Smooth muscle cell (in vitro differentiated cells): ENCODE results near the gene NID1. TPM values are rescaled to one million over a fixed set of nuclear protein-coding genes. Genes with fewer than 3 reads are reported as not detected.

Source experiments
- DNase-seq: peaks from one replicate; lab custom pipeline; 2025; ENCODE audit not compliant: unreplicated experiment; lab: John Stamatoyannopoulos, UW
- H2AFZ ChIP-seq: fragments of 200-600 bp; sonication (generic); 2 replicates; pipeline ENCODE4 v1.6.0; 2016; ENCODE audit warnings: antibody characterized with exemption, low read depth, mild to moderate bottlenecking
- H3F3A ChIP-seq: fragments of 200-600 bp; sonication (generic); 2 replicates; pipeline ENCODE4 v1.6.0; 2017; ENCODE audit warnings: antibody characterized with exemption, low read depth
- H3K27ac ChIP-seq: fragments of 200-600 bp; sonication (generic); 2 replicates; pipeline ENCODE4 v1.5.1; 2016; ENCODE audit warnings: low read depth, mild to moderate bottlenecking
- H3K27me3 ChIP-seq: fragments of 200-600 bp; sonication (generic); 2 replicates; pipeline ENCODE4 v1.6.1; 2016; ENCODE audit warnings: low read depth, mild to moderate bottlenecking
- H3K36me3 ChIP-seq: fragments of 200-600 bp; sonication (generic); 2 replicates; pipeline ENCODE4 v1.5.1; 2016; ENCODE audit warnings: low read depth
- H3K4me1 ChIP-seq: fragments of 200-600 bp; sonication (generic); 2 replicates; pipeline ENCODE4 v1.5.1; 2016; ENCODE audit warnings: low read depth
- H3K4me2 ChIP-seq: fragments of 200-600 bp; sonication (generic); 2 replicates; pipeline ENCODE4 v1.6.0; 2016; ENCODE audit warnings: mild to moderate bottlenecking
- H3K4me3 ChIP-seq: fragments of 200-600 bp; sonication (generic); 2 replicates; pipeline ENCODE4 v1.5.1; 2016; ENCODE audit warnings: mild to moderate bottlenecking
- H3K79me2 ChIP-seq: fragments of 200-600 bp; sonication (generic); 2 replicates; pipeline ENCODE4 v1.6.0; 2016; ENCODE audit warnings: low read depth, mild to moderate bottlenecking
- H3K9ac ChIP-seq: fragments of 200-600 bp; sonication (generic); 2 replicates; pipeline ENCODE4 v1.6.0; 2016; ENCODE audit warnings: low read depth
- H3K9me3 ChIP-seq: fragments of 200-600 bp; sonication (generic); replicated peaks from 2 replicates; pipeline ENCODE4 v1.5.1; 2016; ENCODE audit warnings: low read depth
- H4K20me1 ChIP-seq: fragments of 200-600 bp; sonication (generic); 2 replicates; pipeline ENCODE4 v1.6.0; 2016; ENCODE audit warnings: low read depth
- CTCF ChIP-seq: fragments of 200-600 bp; sonication (generic); IDR thresholded peaks from 2 replicates; pipeline ENCODE4 v1.5.1; 2017; ENCODE audit warnings: borderline replicate concordance, mild to moderate bottlenecking, antibody characterized with exemption; ENCODE audit not compliant: insufficient read depth, poor library complexity, severe bottlenecking
- WGBS: methylation state at CpG from one replicate; pipeline ENCODE4 v1.1.7; 2016; ENCODE audit warnings: low lambda C conversion rate; 5-methylcytosine and 5-hydroxymethylcytosine counted together
- polyA plus RNA-seq: library from polyadenylated mRNA; unstranded; fragments of >200 nt; fragmentation: Nextera tagmentation; extraction: Ambion mirVana; gene quantifications from 2 replicates; pipeline ENCODE4 v1.2.1, GENCODE V29; 2016
- total RNA-seq: library from RNA; depleted of rRNA; stranded (reverse); fragments of >200 nt; gene quantifications from 2 replicates; pipeline ENCODE4 v1.2.3, GENCODE V29; 2014

Gene NID1
- total and polyA plus RNA-seq, 2 experiments from 2014 or later = 52.9 to 74.1 TPM

- no peaks in the 10 kb centered on the region for H4K20me1 ChIP-seq
- DNase-seq = no peak
- H3K4me3 ChIP-seq = no peak overlapping the region
- no peak overlapping the region for H2AFZ ChIP-seq
- TF ChIP-seq CTCF = no peak
- no peaks in the 10 kb centered on the region for H3K79me2 ChIP-seq
- no peak overlapping the region for H3K27ac ChIP-seq
- 91% methylated on average over 4 of the region's 4 CpGs for WGBS
- H3K9ac ChIP-seq = no peak overlapping the region
- no peaks in the 10 kb centered on the region for H3F3A ChIP-seq
- no peaks in the 10 kb centered on the region for H3K27me3 ChIP-seq
- no peak overlapping the region for H3K4me2 ChIP-seq
- H3K9me3 ChIP-seq = no peaks in the 10 kb centered on the region
- no peaks in the 10 kb centered on the region for H3K36me3 ChIP-seq
- H3K4me1 ChIP-seq = no peaks in the 10 kb centered on the region
Measured at GRCh38 chr1:235960809-235961208, 104.1 kb downstream of the NID1 start.

DNA sequence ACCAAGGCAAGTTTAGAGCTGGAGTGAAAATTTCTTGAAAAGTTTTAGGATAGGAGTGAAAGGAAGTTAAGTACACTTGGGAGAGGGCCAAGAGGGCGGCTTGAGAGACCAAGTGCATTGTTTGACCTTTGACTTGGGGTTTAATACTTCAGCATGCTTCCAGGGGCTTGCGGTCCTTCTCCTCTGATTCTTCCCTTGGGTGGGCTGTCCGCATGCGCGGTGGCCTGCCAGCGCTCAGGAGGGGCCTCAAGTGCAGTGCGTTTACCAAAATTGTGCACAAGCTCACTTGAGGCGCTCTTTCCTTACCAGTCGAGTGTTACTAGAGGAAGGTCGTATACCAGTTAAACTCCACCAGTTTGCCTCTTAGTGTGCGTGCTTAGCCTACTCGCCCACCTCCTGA, 106.9 kb downstream of the NID1 start:
- Histone ChIP-seq H3K9ac (no peak overlapping the region), H3K9me3 (no peaks in the 10 kb centered on the region), H3K4me2 (no peak overlapping the region), H3K27ac (no peak overlapping the region), H3K27me3 (no peaks in the 10 kb centered on the region), H4K20me1 (no peaks in the 10 kb centered on the region), H2AFZ (no peak overlapping the region), H3K4me3 (no peak overlapping the region), H3K4me1 (no peaks in the 10 kb centered on the region), H3K36me3 (no peaks in the 10 kb centered on the region), H3K79me2 (no peaks in the 10 kb centered on the region), H3F3A (no peaks in the 10 kb centered on the region)
- no peak for TF ChIP-seq CTCF
- no peak for DNase-seq
- 96% methylated on average over 12 of the region's 12 CpGs for WGBS

- Histone ChIP-seq H4K20me1 (no peaks in the 10 kb centered on the region), H3K27me3 (no peaks in the 10 kb centered on the region), H3K9ac (no peak overlapping the region), H3K4me2 (no peak overlapping the region), H2AFZ (no peak overlapping the region), H3F3A (no peaks in the 10 kb centered on the region), H3K27ac (peak overlapping the region; percentile 21), H3K36me3 (no peaks in the 10 kb centered on the region), H3K79me2 (no peaks in the 10 kb centered on the region), H3K4me3 (no peak overlapping the region), H3K4me1 (no peaks in the 10 kb centered on the region), H3K9me3 (no peaks in the 10 kb centered on the region)
- no peak for DNase-seq
- WGBS = 42% methylated on average over 4 of the region's 4 CpGs
- TF ChIP-seq CTCF = no peak
Measured at GRCh38 chr1:235955777-235956176, 109.1 kb downstream of the NID1 start.
